Fibroblast of gingiva (primary cell): ENCODE results near the gene MAPK1IP1L.
"Not testable (repeated sequence)": the region's sequence is repeated elsewhere in the genome, so short reads cannot be mapped to it uniquely, and the experiment has no call there.

Experiments
- DNase-seq: peaks from one replicate; pipeline ENCODE4 v3.0.0-alpha.2; 2011; ENCODE audit warnings: low read depth

Gene MAPK1IP1L

GRCh38 chr14:55054098-55054497 is 2.7 kb downstream of the MAPK1IP1L start:
- DNase-seq: no peak

DNA sequence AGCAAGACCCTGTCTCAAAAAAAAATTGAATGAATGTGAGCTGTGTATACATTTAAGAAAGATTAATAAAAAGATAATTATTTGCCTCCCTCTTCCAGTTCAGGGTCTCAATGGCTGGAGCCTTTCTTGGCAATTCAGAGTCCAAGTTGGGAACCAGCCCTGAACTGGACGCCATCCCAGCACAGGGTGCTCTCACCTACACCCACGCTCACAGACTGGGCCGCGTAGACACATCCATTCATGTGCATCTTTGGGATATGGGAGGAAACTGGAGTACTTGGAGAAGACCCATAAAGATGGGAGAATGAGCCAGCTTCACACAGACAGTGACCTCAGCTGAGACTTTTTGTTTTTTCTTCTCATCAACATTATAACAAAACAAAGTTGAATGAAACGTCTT is 6.5 kb downstream of the MAPK1IP1L start:
- DNase-seq: no peak

DNA sequence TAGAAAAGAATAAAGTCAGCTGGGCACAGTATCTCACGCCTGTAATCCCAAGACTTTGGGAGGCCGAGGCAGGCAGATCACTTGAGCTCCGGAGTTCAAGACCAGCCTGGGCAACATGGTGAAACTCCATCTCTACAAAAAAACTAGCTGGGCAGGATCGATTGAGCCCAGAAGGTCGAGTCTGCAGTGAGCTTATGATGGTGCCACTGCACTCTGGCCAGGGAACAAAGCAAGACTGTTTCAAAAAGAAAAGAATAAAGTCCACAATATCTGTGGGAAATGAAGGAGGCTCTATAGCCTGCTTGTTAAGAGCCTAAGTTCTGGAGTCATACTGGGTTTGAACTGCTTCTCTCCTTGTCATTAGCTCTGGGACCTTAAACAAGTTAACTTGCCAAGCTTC is 7.9 kb downstream of the MAPK1IP1L start:
- no peak for DNase-seq

DNA sequence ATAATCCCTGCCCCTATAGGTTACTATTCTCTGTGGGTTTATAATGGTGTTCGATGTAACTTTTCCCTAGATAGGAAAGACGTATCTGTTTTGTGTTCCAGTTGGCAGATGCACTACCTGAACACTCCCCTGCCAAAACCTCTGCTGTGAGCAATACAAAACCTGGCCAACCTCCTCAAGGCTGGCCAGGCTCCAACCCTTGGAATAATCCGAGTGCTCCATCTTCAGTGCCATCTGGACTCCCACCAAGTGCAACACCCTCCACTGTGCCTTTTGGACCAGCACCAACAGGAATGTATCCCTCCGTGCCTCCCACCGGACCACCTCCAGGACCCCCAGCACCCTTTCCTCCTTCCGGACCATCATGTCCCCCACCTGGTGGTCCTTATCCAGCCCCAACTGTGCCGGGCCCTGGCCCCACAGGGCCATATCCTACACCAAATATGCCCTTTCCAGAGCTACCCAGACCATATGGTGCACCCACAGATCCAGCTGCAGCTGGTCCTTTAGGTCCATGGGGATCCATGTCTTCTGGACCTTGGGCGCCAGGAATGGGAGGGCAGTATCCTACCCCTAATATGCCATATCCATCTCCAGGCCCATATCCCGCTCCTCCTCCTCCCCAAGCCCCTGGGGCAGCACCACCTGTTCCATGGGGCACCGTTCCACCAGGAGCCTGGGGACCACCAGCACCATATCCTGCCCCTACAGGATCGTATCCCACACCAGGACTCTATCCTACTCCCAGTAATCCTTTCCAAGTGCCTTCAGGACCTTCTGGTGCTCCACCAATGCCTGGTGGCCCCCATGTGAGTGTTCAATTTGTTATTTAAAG is 11.3 kb downstream of the MAPK1IP1L start:
- no peak for DNase-seq

- peak; percentile 57 for DNase-seq
Observed at GRCh38 chr14:55064896-55065295, 13.4 kb downstream of the MAPK1IP1L start.

DNA sequence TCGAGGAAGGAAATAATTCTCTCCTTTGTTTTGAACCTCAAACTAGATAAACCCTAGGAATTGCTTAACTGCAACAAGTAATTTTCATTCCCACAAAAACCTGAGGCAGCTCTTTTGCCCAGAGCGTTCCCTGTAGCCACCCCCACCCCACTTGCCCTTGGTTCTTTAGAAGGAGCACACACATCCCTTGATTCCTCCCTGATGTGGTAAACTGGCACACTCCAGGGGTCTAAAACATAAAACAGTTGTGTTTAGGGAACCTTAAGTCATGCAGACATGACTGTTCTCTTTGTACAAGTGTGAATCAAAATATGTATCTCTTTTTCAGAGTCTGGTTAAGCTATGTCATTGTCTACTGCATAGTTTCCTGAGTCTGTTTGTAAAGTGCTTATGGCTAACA is 14.0 kb downstream of the MAPK1IP1L start:
- DNase-seq: peak; percentile 39

DNA sequence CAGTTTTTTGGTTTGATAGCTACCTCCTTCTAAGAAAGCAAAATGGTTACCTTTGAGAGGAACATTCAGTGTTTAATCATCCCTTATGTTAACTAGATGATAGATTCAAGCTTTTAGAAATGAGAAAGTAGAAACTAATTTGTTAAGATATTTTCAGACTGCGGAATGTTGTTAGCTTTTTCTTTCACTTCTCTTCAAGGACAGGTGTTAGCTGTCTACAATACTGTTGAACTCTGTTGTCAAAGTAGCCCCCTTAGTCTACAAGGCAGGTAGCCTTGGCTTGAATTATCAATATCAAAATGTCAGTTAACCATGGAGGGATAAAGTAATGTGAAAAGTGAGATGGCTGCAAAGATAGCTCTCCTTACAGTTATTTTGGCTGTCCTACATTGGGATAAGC is 14.8 kb downstream of the MAPK1IP1L start:
- no peak for DNase-seq

- DNase-seq: no peak
Observed at GRCh38 chr14:55070981-55071411, 19.5 kb downstream of the MAPK1IP1L start.

GRCh38 chr14:55071870-55072640 is 20.6 kb downstream of the MAPK1IP1L start:
- DNase-seq: peak; percentile 75

DNA sequence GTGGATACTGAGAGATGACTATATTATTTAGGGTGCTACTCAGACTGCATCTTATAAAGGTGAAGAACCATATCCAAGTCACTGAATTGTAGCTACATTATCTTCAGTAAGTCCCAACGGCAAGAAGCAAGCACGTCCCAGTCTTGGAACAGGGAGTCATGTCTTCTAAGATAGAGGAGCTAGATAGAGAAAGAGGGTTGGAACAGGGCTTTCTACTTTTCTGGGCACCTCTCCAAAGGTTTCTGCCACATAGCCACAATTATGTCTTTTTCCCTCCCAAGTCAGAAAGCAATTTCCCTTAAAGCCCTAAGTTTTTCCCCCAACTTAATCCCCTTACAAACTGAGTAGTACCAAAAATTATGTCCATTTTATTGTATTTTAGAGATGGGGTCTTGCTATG is 22.4 kb downstream of the MAPK1IP1L start:
- peak; percentile 38 for DNase-seq

- no peak for DNase-seq
Observed at GRCh38 chr14:55074662-55075061, 23.2 kb downstream of the MAPK1IP1L start.

DNA sequence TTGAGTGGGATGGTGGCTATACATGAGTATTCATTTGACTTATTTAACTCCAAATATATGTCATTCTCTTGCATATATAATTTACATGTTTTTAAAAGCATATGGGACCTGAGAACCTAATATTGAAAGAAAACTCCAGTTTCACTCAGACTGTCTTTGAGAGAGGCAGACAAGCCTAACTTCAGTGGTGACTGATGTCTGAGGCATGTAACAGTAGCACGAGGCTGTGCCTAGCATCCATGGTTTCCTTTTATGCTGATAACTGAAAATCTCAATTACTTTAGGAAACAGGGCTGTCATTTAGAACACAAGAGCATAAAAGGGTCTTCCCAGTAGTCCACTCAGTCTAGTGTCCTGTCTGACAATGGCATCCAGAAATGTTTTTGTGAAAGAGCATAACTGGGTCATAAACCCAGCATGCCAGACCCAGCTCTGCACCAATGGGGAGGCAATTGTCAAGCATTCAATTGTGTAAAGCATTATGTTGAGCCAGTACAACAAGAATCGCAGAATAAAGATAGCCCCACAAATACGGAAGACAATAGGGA is 24.3 kb downstream of the MAPK1IP1L start:
- DNase-seq: no peak

- DNase-seq: no peak
Observed at GRCh38 chr14:55077170-55078151, 26.0 kb downstream of the MAPK1IP1L start.

DNA sequence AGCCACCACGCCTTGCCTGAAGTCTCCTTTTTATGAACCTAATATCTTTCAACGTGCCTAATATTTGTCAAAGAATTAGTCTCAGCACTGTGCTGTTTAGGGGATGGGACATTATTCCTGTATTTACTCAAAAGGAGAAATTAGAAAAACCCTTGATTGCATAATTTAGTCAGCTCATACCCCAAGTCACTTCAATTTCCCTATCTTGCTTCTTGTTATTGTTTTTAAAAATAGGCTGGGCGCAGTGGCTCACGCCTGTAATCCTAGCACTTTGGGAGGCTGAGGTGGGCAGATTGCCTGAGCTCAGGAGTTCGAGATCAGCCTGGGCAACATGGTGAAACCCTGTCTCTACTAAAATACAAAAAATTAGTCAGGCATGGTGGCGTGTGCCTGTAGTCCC is 28.5 kb downstream of the MAPK1IP1L start:
- not testable (repeated sequence) for DNase-seq

- no peak for DNase-seq
Observed at GRCh38 chr14:55084401-55085059, 33.1 kb downstream of the MAPK1IP1L start.

- no peak for DNase-seq
Observed at GRCh38 chr14:55085060-55085660, 33.7 kb downstream of the MAPK1IP1L start.

GRCh38 chr14:55086938-55087337 is 35.5 kb downstream of the MAPK1IP1L start:
- DNase-seq: no peak

DNA sequence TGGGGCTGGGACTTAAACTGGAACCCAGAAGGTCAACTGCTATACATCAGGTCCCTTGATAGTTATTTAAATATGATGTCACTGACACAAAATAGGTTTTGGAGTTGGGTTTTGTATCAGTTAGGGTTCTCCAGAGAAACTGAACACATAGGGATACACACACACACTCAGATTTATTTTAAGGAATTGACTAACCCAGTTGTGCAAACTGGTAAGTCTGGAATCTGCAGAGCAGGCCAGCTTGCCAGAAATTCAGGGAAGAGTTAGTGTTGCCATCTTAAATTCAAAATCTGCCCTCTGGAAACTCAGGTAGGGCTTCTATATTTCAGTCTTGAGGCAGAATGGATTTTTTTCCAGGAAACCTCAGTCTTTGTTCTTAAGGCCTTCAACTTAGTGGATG is 36.9 kb downstream of the MAPK1IP1L start:
- DNase-seq: peak; percentile 42

DNA sequence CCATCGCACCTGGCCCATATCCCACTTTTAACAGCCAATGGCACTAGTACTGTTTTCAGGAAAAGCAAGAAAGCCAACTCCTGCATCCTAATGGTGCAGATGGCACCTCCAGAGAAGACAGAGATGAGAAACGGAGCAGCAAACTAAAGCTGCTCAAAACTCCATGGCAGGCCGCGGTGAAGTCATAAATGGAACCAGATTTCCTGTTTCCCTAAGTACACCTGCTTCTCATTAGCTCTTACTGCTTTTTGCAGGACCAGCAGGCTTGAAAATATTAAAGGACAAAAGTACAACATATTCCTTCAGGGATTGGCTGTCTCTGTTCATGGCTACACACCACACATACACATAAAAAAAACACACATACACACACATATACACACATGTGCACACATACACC is 40.9 kb downstream of the MAPK1IP1L start:
- DNase-seq: peak; percentile 83

GRCh38 chr14:55094292-55095157 is 43.1 kb downstream of the MAPK1IP1L start:
- DNase-seq: no peak
